Muscle of leg (tissue), 11 donors: Measurements from ENCODE around the gene IFNAR1. TPM values are rescaled to one million over a fixed set of nuclear protein-coding genes. Genes with fewer than 3 reads are reported as not detected.
A peak's percentile ranks its signal among the peaks of the same experiment; 100 is the strongest.
"Not testable (repeated sequence)": the region's sequence is repeated elsewhere in the genome, so short reads cannot be mapped to it uniquely, and the experiment has no call there.

ENCODE experiments used
- DNase-seq: peaks from one replicate; pipeline ENCODE4 v3.0.0; 2013
- H3K27ac ChIP-seq: one replicate; pipeline ENCODE4 v1.5.1; 2013; ENCODE audit warnings: mild to moderate bottlenecking, low read length, control low read depth
- H3K27me3 ChIP-seq: one replicate; pipeline ENCODE4 v1.6.1; 2013; ENCODE audit warnings: low read length; ENCODE audit not compliant: control insufficient read depth, insufficient read depth
- H3K36me3 ChIP-seq: one replicate; pipeline ENCODE4 v1.6.1; 2013; ENCODE audit warnings: low read length; ENCODE audit not compliant: control insufficient read depth, insufficient read depth
- H3K4me1 ChIP-seq: one replicate; pipeline ENCODE4 v1.6.1; 2013; ENCODE audit warnings: low read length; ENCODE audit not compliant: control insufficient read depth, insufficient read depth
- H3K4me3 ChIP-seq: one replicate; pipeline ENCODE4 v1.5.1; 2013; ENCODE audit warnings: low read length, control low read depth
- H3K9me3 ChIP-seq: replicated peaks from 2 replicates; pipeline ENCODE4 v1.6.1; 2013; ENCODE audit warnings: low read depth, low read length; ENCODE audit not compliant: control insufficient read depth
- WGBS: methylation state at CpG from one replicate; pipeline ENCODE4 v1.1.5; 2013; ENCODE audit warnings: missing lambda C conversion rate; ENCODE audit not compliant: insufficient coverage; 5-methylcytosine and 5-hydroxymethylcytosine counted together
- polyA plus RNA-seq, 8 donors: library from polyadenylated mRNA; unstranded; fragments of 120-200 nt; gene quantifications; one replicate each; pipeline versions ENCODE4 v1.2.1 to v1.2.3, GENCODE V29; 2013; ENCODE audit warnings: inconsistent platforms in 1 of 8, low replicate concordance in 1 of 8; ENCODE audit not compliant: insufficient read length in 8 of 8, insufficient read depth in 1 of 8
- total RNA-seq: library from RNA; stranded (reverse); fragments of 120-200 nt; gene quantifications from one replicate; pipeline ENCODE4 v1.2.4, GENCODE V29; 2013

The IFNAR1 gene
- total and polyA plus RNA-seq, 9 donors = 13.5 to 26.8 (median 20.1) TPM

DNA sequence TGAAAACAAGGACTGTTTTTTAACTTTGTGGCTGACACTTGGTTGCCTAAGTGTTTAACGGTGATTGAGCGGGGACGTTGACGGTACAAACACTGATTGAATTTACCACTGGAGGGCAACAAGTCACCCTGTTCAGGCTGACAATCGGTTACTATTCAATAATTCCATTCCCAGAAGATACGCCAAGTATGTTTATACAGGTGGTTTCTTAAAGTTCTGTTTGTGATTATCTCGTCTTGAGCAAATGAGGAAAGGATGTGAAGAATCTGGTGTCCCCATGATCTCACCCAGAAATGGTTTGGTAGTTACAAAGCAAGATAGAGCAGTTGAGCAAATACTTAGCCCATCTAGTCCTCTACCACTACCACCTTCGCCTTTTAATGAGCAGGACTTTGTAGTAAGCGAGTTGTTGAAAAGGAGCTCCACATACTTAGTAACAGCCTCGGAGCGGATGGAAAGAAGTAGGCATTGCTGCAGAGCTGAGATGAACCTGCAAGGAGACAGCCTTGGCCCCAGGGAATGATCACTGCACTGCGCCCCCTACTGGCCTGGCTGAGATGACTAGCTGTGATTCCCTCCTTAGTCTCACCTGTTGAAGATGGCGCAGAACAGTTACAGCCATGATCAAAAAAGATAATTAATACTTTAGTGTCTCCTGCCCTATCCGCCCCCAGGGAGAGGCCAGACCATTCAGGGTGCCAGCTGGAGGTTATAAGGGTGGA is 36.3 kb downstream of the IFNAR1 start:
- no peak overlapping the region for H3K4me3 ChIP-seq
- peak overlapping the region; percentile 44 for H3K27ac ChIP-seq
- peaks cover 16% of the 10 kb centered on the region for H3K36me3 ChIP-seq
- peak; percentile 65 for DNase-seq
- H3K4me1 ChIP-seq = peaks cover 20% of the 10 kb centered on the region
- WGBS = 5% methylated on average over 3 of the region's 14 CpGs
- no peaks in the 10 kb centered on the region for H3K27me3 ChIP-seq
- H3K9me3 ChIP-seq = no peaks in the 10 kb centered on the region

DNA sequence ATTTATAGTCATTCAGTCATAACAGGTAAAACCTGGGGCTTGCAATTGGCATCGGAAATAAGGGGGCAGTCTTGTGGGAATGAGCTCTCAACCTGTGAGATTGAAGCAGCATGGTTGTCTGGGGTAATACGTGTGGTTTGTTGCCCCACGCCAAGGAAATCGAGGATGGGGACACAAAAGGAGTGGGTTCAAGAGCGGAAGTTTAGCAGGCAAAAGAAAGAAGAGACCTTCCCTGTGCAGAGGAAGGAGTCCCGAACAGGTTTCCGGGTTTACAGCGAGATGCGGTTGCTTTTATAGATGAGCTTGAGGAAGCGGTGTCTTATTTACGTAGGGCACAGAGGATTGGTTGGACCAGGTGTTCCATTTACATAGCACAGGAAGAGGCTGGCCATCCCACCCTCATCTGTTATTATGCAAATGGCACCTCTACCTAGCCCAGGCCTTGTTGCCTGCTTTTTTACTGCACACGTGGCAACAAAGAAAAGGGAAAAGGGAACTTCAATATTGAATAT is 37.3 kb downstream of the IFNAR1 start:
- Histone ChIP-seq H3K9me3 (peaks cover 7% of the 10 kb centered on the region), H3K27ac (peak overlapping the region; percentile 44), H3K27me3 (no peaks in the 10 kb centered on the region), H3K4me1 (peaks cover 20% of the 10 kb centered on the region), H3K36me3 (peaks cover 8% of the 10 kb centered on the region), H3K4me3 (no peak overlapping the region)
- DNase-seq = peak; percentile 52
- WGBS = 60% methylated on average over 4 of the region's 12 CpGs

DNA sequence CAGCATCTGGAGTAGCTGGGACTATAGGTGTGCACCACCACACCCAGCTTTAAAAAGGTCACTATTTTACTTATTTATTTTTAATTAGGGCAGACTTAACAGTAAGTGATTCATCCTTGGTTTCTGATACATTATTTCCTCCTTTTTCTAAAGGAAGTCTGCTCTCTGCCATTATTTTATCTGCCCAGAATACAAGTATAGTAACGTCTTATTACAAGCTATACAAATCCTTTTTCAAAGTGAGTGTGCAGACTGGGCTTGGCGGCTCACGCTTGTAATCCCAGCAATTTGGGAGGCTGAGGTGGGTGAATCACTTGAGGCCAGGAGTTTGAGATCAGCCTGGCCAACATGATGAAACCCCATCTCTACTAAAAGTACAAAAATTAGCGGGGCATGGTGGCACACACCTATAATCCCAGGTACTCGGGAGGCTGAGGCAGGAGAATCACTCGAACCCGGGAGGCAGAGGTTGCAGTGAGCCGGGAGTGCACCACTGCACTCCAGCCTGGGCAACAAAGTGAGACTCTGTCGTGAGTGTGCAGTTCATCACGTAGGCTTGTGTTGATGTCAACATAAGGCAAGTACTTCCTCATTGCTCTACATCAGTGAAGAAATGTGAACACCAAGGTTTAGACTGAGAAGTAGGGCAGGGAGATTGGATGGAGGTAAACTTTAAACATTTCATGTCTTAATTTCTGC is 39.3 kb downstream of the IFNAR1 start:
- Histone ChIP-seq H3K9me3 (peaks cover 21% of the 10 kb centered on the region), H3K4me1 (peaks cover 20% of the 10 kb centered on the region)
- H3K4me3 ChIP-seq, H3K36me3 ChIP-seq, H3K27ac ChIP-seq, H3K27me3 ChIP-seq: not testable (repeated sequence)
- peak; percentile 68 for DNase-seq
- no CpG with 5 or more reads among the region's 10 CpGs for WGBS

GRCh38 chr21:33364830-33365229 is 40.1 kb downstream of the IFNAR1 start:
- WGBS = 84% methylated on average over 5 of the region's 5 CpGs
- Histone ChIP-seq H3K36me3 (no peaks in the 10 kb centered on the region), H3K27me3 (no peaks in the 10 kb centered on the region), H3K4me3 (no peak overlapping the region), H3K27ac (no peak overlapping the region), H3K4me1 (peaks cover 20% of the 10 kb centered on the region), H3K9me3 (peaks cover 21% of the 10 kb centered on the region)
- no peak for DNase-seq

- Histone ChIP-seq H3K9me3 (peaks cover 25% of the 10 kb centered on the region), H3K27ac (no peak overlapping the region), H3K4me1 (peaks cover under 1% of the 10 kb centered on the region), H3K27me3 (peaks cover 3% of the 10 kb centered on the region), H3K4me3 (no peak overlapping the region), H3K36me3 (no peaks in the 10 kb centered on the region)
- WGBS = 100% methylated on average over 2 of the region's 7 CpGs
- DNase-seq = no peak
Observed at GRCh38 chr21:33367309-33367973, 42.7 kb downstream of the IFNAR1 start.

GRCh38 chr21:33368124-33368523 is 43.4 kb downstream of the IFNAR1 start:
- no peak for DNase-seq
- Histone ChIP-seq H3K27me3 (peaks cover 3% of the 10 kb centered on the region), H3K4me3 (no peak overlapping the region), H3K27ac (no peak overlapping the region), H3K4me1 (no peaks in the 10 kb centered on the region), H3K9me3 (peaks cover 25% of the 10 kb centered on the region), H3K36me3 (no peaks in the 10 kb centered on the region)
- 85% methylated on average over 2 of the region's 4 CpGs for WGBS

- peaks cover 25% of the 10 kb centered on the region for H3K9me3 ChIP-seq
- peaks cover 3% of the 10 kb centered on the region for H3K27me3 ChIP-seq
- H3K4me1 ChIP-seq = no peaks in the 10 kb centered on the region
- no peaks in the 10 kb centered on the region for H3K36me3 ChIP-seq
- DNase-seq = no peak
- H3K27ac ChIP-seq = no peak overlapping the region
- no peak overlapping the region for H3K4me3 ChIP-seq
- no CpG with 5 or more reads among the region's 3 CpGs for WGBS
Observed at GRCh38 chr21:33368576-33368975, 43.8 kb downstream of the IFNAR1 start.

DNA sequence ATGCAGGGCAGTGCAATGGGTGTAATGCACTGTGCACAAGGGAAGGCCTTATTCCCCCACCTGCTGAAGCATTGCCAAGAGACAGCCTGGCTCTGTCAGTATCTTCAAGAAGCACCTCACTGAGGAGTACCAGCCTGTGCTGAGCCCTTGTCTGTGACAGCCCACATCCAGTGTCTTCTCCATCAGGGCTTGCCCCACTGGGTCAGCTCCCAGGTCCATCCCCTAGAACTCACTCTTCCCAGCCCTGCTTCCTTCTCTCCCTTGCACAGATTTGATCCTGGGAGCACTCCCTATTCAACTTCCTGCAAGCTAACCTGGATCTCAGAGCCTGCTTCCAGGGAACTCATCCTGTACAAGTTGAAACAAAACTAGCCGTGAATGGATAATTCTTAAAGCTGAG is 44.8 kb downstream of the IFNAR1 start:
- Histone ChIP-seq H3K27ac (no peak overlapping the region), H3K9me3 (peaks cover 25% of the 10 kb centered on the region), H3K27me3 (peaks cover 3% of the 10 kb centered on the region), H3K4me3 (no peak overlapping the region), H3K36me3 (no peaks in the 10 kb centered on the region), H3K4me1 (no peaks in the 10 kb centered on the region)
- no peak for DNase-seq
- no CpG with 5 or more reads among the region's 1 CpG for WGBS

DNA sequence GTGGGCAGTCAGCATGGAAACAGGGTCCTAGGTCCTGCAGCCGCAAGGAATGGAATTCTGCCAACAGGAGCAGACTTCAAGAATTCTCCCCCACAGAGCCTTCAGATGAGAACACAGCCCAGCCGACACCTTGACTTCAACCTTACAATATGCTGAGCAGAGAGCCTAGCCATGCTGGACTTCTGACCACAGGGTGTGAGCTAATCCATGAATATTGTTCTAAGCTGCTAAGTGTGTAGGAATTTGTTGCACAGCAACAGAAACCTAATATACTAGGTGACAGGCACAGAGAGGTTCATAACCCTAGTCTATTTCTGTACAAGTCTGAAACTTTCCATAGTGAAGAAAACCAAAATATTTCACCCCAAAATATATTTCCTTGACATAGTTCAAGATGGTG is 45.5 kb downstream of the IFNAR1 start:
- Histone ChIP-seq H3K9me3 (peaks cover 25% of the 10 kb centered on the region), H3K27me3 (peaks cover 3% of the 10 kb centered on the region), H3K27ac (no peak overlapping the region), H3K4me1 (no peaks in the 10 kb centered on the region), H3K36me3 (no peaks in the 10 kb centered on the region), H3K4me3 (no peak overlapping the region)
- WGBS = no CpG with 5 or more reads among the region's 2 CpGs
- no peak for DNase-seq

GRCh38 chr21:33371366-33371765 is 46.6 kb downstream of the IFNAR1 start:
- Histone ChIP-seq H3K27ac (no peak overlapping the region), H3K9me3 (peaks cover 25% of the 10 kb centered on the region)

More at GRCh38 chr21:33371366-33371765, 46.6 kb downstream of the IFNAR1 start:
- H3K36me3 ChIP-seq = no peaks in the 10 kb centered on the region
- WGBS = no CpG with 5 or more reads among the region's 3 CpGs
- no peaks in the 10 kb centered on the region for H3K4me1 ChIP-seq
- peaks cover 5% of the 10 kb centered on the region for H3K27me3 ChIP-seq
- no peak overlapping the region for H3K4me3 ChIP-seq
- DNase-seq = no peak
